Testis (tissue), 3 donors: ENCODE results near the gene LY6G6D. TPM values are rescaled to one million over a fixed set of nuclear protein-coding genes. Genes with fewer than 3 reads are reported as not detected.

Source experiments
- DNase-seq: peaks from one replicate; pipeline ENCODE4 v3.0.0-alpha.2; 2019
- H3K27ac ChIP-seq, 2 donors: fragments of 200-600 bp; sonication (generic); one replicate each; pipeline ENCODE4 v1.5.1; 2019
- H3K27me3 ChIP-seq: fragments of 200-600 bp; sonication (generic); one replicate; pipeline ENCODE4 v1.5.1; 2019
- H3K36me3 ChIP-seq: fragments of 200-600 bp; sonication (generic); one replicate; pipeline ENCODE4 v1.5.1; 2017; ENCODE audit warnings: low read depth; ENCODE audit errors: missing control alignments
- H3K4me1 ChIP-seq: fragments of 200-600 bp; sonication (generic); one replicate; pipeline ENCODE4 v1.5.1; 2019
- H3K4me3 ChIP-seq, 2 donors: fragments of 200-600 bp; sonication (generic); one replicate each; pipeline ENCODE4 v1.5.1; 2017 to 2019
- H3K9me3 ChIP-seq: fragments of 200-600 bp; sonication (generic); one replicate; pipeline ENCODE4 v1.5.1; 2017
- CTCF ChIP-seq, 3 experiments: fragments of 450-650 bp in 2 of 3; fragments of 200-600 bp in 1 of 3; sonication (generic) in 1 of 3; IDR thresholded peaks; one replicate each; pipeline ENCODE4 v1.5.1; 2016 to 2019; ENCODE audit warnings: antibody characterized with exemption in 3 of 3, mild to moderate bottlenecking in 2 of 3, moderate library complexity in 1 of 3
- POLR2A ChIP-seq: fragments of 450-650 bp; IDR thresholded peaks from one replicate; pipeline ENCODE4 v1.6.1; 2017; ENCODE audit warnings: antibody characterized with exemption, mild to moderate bottlenecking, moderate library complexity
- WGBS, 2 donors: methylation state at CpG; one replicate each; pipeline ENCODE4 v1.1.5; 2018; 5-methylcytosine and 5-hydroxymethylcytosine counted together
- intact Hi-C: fragments of 100-400 bp; cut with DNase I; formaldehyde crosslinking; loops from one replicate; pipeline ENCODE4 v1.15.1; 2023; ENCODE audit warnings: low total_unique reads
- polyA plus RNA-seq: library from polyadenylated mRNA; stranded (reverse); fragments of 350-450 nt; fragmentation: Illumina TruSeq; extraction: RNeasy Lipid Tissue Mini Kit (QIAGEN cat#74804); gene quantifications from one replicate; pipeline ENCODE4 v1.2.3, GENCODE V29; 2014; ENCODE audit warnings: low read depth, low replicate concordance; ENCODE audit not compliant: insufficient read depth
- total RNA-seq, 2 donors: library from RNA; depleted of rRNA; stranded (reverse); fragments of >200 nt; gene quantifications; one replicate each; pipeline ENCODE4 v1.2.3, GENCODE V29; 2016

Gene LY6G6D
- total and polyA plus RNA-seq, 3 donors from 2014 or later, result not detected

- Histone ChIP-seq H3K9me3 (no peaks in the 10 kb centered on the region), H3K36me3 (no peaks in the 10 kb centered on the region), H3K4me1 (no peaks in the 10 kb centered on the region), H3K4me3 (no peak overlapping the region), H3K27me3 (no peaks in the 10 kb centered on the region), H3K27ac (no peak overlapping the region)
- intact Hi-C loops, result no loop called here
- no peak for DNase-seq
- 80 to 87% methylated on average over 8 of the region's 8 CpGs for WGBS, 2 donors
- no peak for TF ChIP-seq CTCF (IDR thresholded peaks at IDR 0.05)
- TF ChIP-seq POLR2A, result no peak
These were observed 47.9 kb downstream of the LY6G6D start for GRCh38 chr6:31762878-31763618.

GRCh38 chr6:31763619-31763940, 48.4 kb downstream of the LY6G6D start:
- H3K27ac ChIP-seq, result no peak overlapping the region

DNA sequence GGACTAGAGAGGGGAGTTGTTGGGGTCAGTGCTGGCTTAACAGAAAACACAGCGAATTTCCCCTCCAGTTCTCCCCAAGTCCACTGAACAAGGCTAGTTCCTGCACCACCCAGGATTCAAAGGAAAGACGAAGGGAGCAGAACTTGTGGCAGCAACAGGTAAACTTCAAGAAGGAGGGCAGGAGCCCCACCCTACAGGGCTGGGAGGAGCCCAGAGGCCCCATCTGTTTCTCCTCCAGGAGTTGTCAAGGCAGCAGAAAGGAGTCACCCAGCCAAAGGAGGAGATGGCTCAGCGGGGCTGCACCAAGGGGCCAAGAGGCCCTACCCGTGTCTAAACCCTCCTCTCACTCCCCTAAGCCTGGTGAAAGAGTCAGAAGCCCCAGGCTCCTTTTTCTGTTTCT, 49.0 kb downstream of the LY6G6D start:
- no peaks in the 10 kb centered on the region for H3K4me1 ChIP-seq
- no peak for DNase-seq
- no peak for TF ChIP-seq POLR2A
- TF ChIP-seq CTCF (IDR thresholded peaks at IDR 0.05), result no peak
- no peaks in the 10 kb centered on the region for H3K9me3 ChIP-seq
- WGBS, 2 donors, result 83 to 84% methylated on average over 4 of the region's 4 CpGs
- H3K4me3 ChIP-seq, result no peak overlapping the region
- no peak overlapping the region for H3K27ac ChIP-seq
- intact Hi-C loops, result no loop called here
- no peaks in the 10 kb centered on the region for H3K27me3 ChIP-seq
- H3K36me3 ChIP-seq, result no peaks in the 10 kb centered on the region

More at GRCh38 chr6:31763619-31763940, 48.4 kb downstream of the LY6G6D start:
- DNase-seq, result no peak
- Histone ChIP-seq H3K4me3 (no peak overlapping the region), H3K9me3 (no peaks in the 10 kb centered on the region), H3K27me3 (no peaks in the 10 kb centered on the region), H3K4me1 (no peaks in the 10 kb centered on the region), H3K36me3 (no peaks in the 10 kb centered on the region)
- 40 to 45% methylated on average over 1 of the region's 1 CpG for WGBS, 2 donors
- TF ChIP-seq CTCF (IDR thresholded peaks at IDR 0.05) (no peak), POLR2A (no peak)
- intact Hi-C loops, result no loop called here

DNA sequence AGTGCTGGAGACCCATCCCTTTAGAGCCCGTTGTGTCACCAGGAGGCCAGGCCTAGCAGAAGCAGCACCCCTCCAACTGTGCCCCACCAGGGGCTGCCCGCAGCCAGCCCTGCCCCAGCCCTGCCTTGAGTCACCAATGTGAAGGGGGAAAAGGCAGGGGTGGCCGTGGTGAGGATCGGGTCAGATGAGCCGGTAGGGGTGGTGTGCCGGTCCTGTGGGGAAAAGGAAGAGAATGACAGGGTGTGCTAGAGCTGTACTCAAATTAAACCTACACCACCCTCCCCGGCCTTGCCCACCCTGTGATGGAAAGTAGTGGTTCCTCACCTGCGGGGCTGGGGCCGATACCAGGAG, 50.4 kb downstream of the LY6G6D start:
- intact Hi-C loops, result no loop called here
- H3K4me1 ChIP-seq, result no peaks in the 10 kb centered on the region
- DNase-seq, result no peak
- no peak overlapping the region for H3K4me3 ChIP-seq
- 77 to 94% methylated on average over 7 to 9 of the region's 9 CpGs for WGBS, 2 donors
- no peak overlapping the region for H3K27ac ChIP-seq
- no peak for TF ChIP-seq CTCF (IDR thresholded peaks at IDR 0.05)
- no peak for TF ChIP-seq POLR2A
- H3K9me3 ChIP-seq, result no peaks in the 10 kb centered on the region
- no peaks in the 10 kb centered on the region for H3K36me3 ChIP-seq
- H3K27me3 ChIP-seq, result no peaks in the 10 kb centered on the region
